ENCODE measurements around the gene GIT1.
A peak's percentile ranks its signal among the peaks of the same experiment; 100 is the strongest.

Gene GIT1

DNA sequence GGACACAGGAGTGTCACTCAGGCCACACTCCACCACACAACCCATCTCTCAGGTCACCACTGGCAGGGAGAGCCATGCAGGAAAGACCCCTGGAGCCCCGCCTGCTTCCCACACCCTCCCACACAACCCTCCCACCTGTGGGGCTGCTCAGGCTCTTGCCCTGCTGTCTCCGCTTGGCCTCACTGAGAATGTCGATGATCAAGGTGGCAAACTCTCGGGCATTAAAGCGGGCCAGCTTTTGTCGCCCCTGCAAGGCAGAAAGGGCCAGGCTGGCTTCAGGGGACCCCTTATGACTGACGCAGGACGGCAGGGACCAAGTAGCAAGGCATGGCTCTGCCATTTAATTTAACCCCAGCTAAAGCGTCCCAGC lies 12.5 kb downstream of the GIT1 start:
- DNase-seq: no peak

DNA sequence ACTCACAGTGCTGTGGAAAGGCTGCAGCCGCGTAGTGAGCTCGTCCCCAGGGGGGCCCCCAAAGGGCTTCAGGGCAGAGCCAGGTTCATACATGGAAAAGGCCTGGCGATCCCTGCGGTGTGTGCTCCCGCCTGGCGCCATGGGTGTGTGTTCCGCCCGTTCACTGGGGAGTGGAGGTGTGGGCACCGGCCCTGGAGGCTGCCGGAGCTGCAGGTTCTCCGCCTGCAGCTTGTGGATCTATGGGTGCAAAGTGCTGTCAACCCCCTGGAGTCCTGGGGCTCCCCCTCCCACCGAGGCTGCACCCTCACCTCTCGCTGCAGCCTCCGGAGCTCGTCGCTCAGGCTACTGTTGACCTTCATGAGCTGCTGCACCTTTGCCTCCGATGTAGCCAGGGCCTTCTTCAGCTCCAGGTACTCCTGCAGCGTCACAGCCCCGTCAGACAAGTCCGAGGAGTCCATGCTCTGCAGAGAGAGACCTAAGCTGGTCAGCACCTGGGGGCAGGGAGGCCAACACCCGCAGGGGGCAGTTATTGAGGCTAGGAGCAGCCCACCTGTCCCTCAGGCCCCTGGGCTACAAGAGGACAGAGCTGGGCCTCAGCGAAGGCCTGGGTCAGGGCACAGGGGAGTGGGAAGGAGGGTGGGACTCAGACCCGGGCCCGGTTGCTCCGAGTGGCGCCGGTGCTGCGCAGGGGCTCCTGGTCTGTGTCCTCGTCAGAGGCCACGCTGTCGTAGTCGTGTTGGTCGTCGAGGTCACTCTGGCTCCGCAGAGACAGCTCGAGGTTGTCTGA lies 13.0 kb downstream of the GIT1 start:
- DNase-seq: no peak

DNA sequence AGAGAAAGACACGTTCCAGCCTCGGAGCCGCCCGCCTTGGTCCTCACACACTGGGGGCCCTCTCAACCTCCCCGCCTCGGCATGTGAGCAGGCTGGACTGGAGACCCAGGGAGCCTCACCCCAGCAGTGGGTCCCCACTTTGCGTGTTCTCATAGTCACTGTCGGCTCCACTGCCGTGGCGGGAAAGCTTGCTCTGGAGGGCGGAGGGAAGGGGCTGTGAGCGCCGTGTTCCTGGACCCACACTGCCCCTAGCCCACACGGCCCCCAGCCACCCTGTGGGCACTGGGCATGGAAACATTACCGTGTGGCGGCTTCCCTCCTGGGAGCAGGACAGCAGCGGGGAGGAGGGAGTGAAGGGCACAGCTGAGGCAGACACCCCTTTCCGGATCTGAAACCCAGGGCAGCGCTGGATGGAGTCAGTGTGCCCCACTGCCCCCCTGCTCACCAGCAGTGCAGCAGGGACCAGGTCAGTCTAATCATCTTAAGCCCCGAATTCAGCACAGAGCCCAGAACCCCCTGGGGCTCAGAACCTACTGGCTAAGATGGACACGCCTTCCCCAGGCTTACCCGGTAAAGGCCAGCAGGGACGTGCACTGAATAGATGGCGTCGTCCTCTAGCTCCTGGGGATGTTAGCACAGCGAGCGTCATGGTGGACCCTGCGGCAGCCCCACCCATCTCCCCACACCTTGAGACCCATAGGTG lies 13.8 kb downstream of the GIT1 start:
- no peak for DNase-seq

DNA sequence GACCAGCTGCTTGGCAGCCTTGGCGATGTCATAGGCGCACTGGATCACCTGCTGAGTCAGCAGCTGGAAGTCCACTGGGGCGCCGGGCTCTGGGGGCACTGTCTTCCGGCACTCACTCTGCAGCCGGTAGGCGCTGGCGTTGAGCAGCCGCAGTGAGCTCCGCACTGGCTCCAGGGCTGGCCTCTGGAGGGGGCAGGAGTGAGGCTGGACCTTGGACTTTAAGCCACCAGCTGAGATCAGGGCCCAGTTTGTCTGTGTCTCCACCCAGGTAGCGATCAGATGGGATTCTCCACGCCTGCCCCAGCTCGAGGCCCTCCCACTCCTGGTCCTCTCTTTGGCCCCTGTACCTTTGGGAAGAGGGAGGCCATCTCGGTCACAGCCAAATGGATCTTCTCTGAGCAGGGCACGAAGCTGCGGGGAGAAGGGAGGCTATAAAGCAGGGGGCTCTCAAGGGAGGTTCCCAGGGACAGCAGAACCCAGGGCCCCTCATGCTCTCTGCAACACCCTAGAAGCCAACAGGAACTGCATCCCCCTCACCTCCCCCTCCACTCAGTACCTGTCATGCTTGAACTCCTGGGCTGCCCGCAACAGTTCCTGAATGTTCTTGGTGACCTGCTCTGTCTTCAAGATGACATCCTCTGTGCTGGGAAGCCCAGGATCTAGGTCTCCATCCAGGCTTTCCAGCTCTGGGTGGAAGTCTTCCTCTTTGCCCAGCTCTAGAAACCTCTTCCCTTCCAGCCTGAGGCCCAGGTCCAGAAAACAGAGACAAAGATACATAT lies 14.5 kb downstream of the GIT1 start:
- DNase-seq: no peak

DNA sequence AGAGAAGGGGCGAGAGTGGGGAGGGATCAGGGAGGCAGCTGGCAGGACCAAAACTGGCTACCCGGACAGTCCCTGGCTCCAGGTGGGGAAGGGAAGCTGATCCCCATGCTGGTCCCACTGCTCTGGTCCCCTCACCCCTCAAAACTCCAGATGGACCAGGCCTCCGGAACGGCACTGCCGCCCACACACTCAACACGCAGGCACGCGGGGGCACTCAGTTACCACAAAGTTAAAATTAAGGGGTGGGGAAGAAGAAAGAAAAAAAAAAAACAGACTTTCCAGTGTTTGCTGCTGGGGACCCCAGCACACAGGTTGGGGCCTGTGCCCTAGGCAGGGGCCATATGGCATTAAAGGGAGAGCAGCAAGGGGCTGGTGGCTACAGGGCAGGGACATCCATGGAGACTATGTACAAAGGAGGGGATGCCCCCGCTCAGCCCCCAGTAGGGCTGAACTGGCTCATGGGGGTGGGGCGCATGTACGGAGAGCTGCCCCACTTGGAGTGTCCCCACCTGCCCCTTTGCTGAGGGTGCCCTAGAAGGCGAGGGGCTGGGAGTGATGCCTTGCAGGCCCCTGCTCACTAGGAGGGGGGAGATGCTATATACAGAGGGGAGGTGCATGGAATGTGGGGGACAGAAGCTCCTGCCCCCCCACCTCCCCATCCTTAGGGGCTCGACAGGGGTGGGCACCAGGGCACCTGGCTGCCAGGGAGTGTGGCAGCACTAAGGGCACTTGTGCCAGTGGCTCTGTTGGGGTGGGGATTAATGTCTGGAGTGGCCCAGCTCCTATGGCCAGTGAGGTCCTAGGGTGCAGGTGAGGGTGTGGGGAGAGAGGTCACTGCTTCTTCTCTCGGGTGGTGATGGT lies 15.3 kb downstream of the GIT1 start:
- no peak for DNase-seq

DNA sequence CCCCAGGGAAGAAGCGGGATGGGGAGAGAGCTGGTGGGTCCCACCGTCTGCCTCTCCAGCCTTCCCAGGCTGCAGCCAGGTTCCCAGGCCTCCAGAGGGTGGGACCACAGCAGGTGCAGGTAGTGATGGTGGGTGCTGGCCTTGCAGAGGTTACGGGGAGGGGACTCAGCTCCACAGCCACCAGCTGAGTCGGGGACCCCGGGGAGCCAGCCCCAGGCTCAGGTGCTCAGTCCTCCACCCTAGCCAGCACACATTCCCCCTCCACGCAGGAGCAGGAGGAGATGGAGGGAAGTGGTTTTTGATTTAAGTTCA lies 15.9 kb downstream of the GIT1 start:
- DNase-seq: no peak

DNA sequence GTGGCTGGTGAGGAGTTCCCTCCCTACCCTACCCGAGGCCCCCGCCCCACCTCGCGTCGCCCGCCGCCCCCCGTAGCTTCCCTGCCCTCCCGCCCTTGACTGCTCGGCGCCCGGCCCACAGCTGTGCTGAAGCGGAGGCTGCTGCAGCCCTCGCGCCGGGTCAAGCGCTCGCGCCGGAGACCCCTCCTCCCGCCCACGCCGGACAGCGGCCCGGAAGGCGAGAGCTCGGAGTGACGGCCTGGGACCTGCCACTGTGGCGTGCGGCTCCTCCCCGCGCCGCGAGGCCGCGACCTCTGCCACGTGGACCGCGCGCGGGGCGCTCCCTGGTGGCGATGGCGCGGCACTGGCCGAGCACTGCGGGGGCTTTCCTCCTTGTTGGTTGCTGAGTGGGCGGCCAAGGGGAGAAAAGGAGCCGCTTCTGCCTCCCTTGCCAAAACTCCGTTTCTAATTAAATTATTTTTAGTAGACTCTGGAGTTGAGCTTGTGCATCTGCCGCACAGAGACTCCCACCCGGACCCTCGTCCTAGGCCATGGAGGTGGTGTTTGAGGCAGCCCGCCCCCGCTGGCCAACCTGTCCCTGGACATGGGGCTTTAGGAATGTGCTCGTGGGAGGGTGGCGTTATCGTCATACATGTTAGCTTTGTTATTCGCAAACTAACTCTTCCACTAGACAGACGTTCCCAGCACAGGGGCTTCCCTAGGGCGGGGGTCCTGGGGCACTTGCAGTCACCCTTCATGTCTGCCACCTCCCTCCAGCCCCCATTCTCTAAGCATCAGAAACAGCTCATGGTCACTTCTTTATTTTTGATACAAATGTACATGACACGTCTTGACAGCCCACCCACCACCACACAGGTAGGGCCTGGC lies 16.5 kb downstream of the GIT1 start:
- no peak for DNase-seq

DNA sequence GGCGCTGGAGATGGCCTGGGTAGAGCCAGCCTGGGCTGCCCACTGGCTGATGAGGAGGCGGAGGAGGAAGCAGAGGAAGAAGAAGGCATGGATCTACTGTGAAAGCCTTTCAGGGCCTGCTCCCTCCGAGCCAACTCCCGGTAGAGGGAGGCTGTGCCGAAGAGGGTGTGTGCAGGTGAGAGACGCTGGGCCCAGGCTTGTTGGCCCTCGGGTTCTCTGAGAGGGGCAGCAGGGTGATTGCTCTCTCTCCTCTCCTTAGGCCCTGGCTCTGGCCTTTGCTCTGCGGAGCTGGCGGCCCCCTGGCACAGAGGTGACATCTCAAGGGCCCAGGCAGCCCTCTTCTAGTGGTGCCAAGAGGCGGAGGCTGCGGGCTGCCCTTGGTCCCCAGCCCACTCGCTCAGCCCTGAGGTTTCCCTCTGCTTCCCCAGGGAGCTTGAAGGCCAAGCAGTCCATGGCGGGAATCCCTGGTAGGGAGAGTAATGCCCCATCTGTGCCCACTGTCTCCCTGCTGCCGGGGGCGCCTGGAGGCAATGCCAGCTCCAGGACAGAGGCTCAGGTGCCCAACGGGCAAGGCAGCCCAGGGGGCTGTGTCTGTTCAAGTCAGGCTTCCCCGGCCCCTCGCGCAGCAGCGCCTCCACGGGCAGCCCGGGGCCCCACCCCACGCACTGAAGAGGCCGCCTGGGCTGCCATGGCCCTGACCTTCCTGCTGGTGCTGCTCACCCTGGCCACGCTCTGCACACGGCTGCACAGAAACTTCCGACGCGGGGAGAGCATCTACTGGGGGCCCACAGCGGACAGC lies 17.4 kb downstream of the GIT1 start:
- DNase-seq: no peak

DNA sequence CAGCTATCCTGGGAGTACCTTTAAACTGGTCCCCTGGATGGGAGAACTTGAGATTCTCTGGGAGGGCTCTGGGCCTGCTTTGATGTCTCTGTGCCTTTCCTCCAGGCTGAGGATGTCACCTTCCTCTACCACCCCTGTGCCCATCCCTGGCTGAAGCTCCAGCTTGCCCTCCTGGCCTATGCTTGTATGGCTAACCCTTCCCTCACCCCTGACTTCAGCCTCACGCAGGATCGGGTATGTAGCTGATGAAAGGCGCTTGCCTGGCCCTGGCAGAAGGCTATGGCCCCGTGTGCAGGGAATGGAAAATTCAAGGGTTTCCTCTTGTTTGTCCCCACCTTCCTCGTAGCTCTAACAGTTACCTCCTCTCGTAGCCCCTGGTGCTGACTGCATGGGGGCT lies 18.0 kb downstream of the GIT1 start:
- no peak for DNase-seq

DNA sequence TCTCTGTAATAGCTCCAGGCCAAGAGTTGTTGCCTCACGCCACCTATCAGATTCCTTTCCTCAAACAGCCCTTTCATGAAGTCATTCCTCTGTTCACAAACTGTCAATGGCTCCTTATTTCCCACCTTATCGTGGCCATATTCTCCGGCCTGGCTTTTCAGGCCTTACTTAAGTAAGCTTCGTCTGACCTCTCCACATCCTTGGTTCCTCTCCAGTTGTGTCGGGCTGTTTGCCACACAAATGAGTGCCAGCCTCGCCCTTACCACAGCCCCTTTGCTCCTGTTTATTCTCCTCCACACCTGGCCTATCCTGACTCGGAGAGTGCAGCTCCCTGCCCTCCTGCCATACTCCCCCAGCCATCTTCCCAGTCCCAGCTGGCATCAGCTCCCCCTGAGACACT lies 18.9 kb downstream of the GIT1 start:
- DNase-seq: no peak

DNA sequence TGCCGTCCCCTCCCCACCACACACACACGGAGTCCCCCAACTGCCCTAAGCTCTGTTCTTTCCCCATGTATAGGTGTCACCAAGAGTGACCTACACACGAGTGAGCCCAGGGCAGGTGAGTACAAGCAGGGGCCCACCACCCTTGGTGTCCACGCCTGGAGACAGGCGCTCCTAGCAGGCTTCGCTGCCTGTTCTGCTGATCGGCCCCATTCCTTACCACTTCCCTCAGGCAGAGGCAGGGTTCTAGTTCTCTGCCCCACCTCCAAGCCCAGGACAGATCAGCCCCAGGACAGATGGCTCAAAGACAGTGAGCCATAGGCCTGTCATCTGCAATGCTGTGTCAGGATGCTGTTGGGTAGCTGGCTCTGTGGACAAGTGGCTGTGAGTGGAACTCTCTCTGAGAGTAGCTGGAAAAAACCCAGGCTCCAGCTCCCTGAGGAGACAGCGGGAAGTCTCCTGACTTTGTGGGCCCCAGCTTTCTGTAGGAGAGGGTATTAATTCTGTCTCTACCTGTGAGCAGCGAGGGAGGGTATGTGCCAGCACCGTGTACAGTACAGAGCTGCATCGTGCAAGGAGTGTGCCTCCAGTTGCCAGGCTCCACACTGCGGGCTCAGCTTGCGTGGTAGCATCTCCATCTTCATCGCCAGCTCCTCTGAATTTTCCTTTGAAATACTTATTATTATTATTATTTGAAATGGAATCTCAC lies 20.1 kb downstream of the GIT1 start:
- DNase-seq: no peak

DNA sequence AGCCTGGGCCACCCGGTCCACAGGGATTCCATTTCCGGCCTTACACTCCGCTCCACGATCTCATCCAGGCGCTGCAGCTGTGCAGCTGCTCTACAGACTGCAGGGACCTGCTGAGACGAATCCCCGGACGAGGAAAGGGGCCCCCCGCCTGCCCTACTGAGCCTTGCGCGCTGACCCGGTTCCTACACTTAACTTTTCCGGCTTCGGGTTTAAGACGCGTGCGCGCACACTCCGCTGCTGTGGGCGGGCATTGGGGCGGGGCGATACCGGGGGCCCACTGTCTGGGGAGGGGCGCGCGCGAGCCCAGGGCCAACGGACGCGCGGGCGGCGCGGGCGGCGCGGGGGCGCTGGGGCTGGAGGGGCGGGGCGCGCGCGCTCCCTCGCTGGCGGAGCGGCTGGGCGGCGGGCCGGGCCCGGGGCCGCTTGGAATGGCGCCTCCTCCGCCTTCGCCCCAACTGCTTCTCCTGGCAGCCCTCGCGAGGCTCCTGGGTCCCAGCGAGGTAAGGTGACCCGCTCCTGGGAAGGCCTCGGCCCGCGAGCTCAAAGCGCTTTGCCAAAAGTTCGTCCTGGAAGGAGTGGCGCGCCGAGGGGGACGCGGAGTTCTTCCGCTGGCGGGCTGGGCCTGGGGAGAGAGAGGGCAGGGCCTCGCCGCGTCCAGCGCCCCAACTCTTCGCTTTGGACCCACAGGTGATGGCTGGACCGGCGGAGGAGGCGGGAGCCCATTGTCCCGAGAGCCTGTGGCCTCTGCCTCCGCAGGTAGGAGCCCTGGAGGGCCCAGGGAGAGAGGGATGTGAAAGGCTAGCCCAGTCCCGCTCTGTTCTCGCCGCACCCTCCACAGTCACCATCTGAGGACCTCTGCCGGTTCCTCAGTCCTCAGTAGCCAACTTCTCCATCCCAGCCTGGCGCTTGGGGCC lies 20.9 kb downstream of the GIT1 start, which contains the start of gene TP53I13:
TSS of gene TP53I13 (plus strand) at position 371 of the 914 bp plus-strand sequence. CDS start at position 429, 58 bp downstream.
- peak; percentile 92 for DNase-seq

DNA sequence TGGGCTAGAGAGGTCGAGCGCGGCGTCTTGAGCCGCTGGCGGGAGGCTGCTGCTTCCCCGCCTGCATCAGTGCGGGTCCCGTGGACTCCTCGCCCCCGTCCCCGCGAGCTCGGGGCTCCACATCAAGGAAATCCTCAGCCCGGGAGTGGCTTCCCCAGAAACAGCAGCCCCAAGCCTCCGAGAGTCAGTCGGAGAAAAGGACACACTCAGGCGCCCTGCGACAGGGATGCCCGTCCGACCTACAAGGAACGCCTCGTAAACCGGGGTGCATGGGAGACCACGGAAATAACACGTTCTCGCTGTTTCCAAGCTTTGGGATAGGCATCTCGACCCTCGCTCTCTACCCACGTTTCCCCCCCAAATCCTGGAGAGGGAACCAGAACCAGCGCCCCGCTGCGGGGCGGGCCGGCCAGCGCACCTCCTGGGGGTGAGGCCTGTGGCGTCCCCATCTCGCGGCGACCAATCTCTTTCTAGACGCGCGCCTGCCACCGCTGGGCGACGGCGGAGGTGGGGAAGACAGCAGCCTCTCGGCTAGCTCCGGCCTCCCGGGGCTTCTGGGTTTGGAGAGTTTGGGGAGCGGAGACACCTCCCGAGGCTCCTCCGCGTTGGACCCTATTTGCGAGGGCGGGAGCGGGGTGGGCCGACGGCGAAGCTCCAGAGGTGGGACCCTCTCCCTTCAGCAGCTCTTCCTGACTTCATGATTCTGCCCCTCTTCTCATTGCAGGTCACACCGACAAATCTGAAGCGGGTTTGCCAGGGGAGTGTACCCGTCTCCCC lies 21.7 kb downstream of the GIT1 start:
- DNase-seq: peak; percentile 88

DNA sequence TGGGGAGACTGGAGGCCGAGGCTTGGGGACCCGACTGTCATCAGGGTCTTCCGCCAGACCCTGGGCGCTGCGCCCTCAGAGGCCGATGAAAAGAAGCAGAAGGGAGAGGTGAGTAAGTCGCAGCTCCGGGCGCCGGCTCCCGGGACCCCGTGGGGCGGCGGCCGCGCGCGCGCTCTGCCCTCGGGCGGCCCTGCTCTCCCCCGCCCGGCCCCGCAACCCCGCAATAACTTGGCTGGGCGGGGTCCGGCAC lies 22.2 kb downstream of the GIT1 start:
- DNase-seq: no peak

DNA sequence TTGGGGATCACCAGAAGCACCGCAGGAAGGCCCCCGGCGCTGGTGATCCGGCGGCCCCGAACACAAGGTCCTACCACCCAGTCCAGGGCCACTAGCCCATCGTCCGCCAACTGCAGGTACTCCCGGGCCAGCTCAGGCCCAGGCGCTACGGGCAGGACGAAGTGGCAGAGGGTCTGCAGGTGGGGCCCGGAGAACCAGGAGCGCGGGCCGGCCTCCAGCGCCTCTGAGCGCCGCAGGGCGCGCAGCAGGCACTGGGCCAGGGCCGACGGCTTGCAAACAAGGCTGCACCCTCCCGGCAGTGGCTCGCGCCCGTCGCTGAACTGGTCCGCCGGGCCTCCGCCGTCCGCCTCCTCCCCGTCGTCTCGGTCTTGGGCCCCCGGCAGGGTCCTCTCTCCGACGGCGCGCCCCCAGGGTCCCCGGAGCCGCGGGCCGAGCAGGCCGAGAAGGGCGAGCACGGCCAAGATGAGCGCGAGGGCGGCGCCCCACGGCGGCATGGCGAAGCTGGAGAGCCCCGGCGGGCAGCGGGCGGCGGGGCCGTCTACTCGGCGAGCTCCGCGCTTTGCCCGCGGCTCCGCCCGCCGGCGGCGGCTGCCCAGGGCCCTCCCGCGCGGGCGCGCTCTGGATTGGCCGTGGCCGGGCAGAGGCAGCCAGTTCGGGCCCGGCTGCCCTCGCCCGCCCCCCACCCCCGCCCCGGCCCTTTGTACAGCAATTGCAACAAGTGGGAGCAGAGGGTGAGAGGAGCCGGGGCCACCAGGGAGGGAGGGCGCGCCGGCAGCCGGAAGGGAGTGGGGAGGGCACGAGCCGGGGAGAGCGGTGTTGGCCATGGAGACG lies 22.8 kb downstream of the GIT1 start, which contains the start of gene ABHD15:
TSS of gene ABHD15 (minus strand) at position 565 of the 831 bp plus-strand sequence. CDS start at position 494, 71 bp downstream.
- DNase-seq: peak; percentile 64

DNA sequence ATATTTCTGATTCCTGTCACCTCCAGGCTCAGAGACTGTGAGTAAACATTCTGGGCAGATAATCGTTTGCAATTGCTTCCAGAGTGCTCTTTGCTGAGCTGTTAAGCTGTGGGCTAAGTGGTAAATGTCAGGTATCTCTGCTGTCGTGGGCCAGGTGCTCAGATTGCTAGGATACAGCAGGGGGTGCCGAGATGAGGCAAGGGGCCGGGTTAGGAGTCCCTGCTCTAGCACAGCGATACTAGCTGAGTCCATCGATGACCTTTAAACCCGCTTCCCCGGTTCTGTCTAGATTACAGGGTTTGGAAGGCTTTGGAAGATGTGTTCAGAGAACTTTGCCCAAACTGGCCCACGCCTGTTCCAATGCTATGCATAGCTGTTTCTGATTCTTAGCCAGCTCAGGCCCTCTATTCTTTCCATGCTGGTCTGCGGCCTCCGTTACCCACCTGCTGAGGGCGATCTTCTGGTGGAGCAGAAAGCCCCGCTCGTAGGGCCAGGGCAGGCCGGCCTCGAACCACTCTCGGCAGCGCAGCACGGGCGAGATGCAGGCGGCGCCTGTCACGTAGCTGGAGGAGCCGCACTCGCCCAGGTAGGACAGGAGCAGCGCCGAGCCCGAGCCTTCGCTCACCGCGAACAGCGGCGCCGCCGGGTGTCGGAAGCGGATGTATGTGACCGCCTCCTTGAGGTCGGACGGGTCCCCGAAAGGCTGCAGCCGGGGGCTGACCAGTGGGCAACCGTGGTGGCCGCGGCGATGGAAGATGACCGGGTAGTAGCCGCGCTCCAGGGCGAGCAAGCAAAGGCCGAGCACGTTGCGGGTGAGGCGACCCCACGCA lies 23.6 kb downstream of the GIT1 start:
- DNase-seq: peak; percentile 71

DNA sequence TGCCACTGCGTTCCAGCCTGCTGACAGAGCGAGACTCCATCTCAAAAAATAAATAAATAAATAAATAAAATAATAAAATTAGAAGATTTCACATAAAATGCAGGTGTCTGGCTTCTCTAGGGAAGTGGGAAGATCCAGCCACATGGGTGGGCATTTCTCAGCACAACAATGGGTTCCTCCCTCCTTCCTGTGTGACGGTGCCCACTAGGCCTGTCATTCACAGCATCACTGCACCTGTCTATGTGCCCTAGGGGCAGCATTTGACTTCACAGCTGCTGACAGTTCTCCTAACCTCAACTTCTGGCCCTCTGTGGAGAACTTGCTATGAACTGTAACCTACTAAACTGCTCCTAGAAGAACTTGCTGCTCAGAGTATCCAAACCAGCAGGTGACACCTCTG lies 25.6 kb downstream of the GIT1 start:
- no peak for DNase-seq
